ENCODE results near the gene HS2ST1.
"Not testable (repeated sequence)": the region's sequence is repeated elsewhere in the genome, so short reads cannot be mapped to it uniquely, and the experiment has no call there.

The HS2ST1 gene

GRCh38 chr1:87004857-87005256, 90.4 kb downstream of the HS2ST1 start:
- no peak for DNase-seq (ENCODE audit: low read depth in 2 of 3, low spot score in 1 of 3)

GRCh38 chr1:87007323-87007722, 92.9 kb downstream of the HS2ST1 start:
- DNase-seq (ENCODE audit: low read depth in 2 of 3, low spot score in 1 of 3) = no peak

GRCh38 chr1:87013385-87013784, 99.0 kb downstream of the HS2ST1 start:
- not testable (repeated sequence) for DNase-seq (ENCODE audit: low read depth in 2 of 3, low spot score in 1 of 3)

GRCh38 chr1:87017998-87018672, 103.7 kb downstream of the HS2ST1 start:
- DNase-seq (ENCODE audit: low read depth in 2 of 3, low spot score in 1 of 3) = no peak

- DNase-seq (ENCODE audit: low read depth in 2 of 3, low spot score in 1 of 3) = no peak
Measured at GRCh38 chr1:87023326-87023725, 108.9 kb downstream of the HS2ST1 start.

- no peak for DNase-seq (ENCODE audit: low read depth in 2 of 3, low spot score in 1 of 3)
Measured at GRCh38 chr1:87024936-87025540, 110.6 kb downstream of the HS2ST1 start.

GRCh38 chr1:87027561-87027960, 113.1 kb downstream of the HS2ST1 start:
- DNase-seq (ENCODE audit: low read depth in 2 of 3, low spot score in 1 of 3) = not testable (repeated sequence)

GRCh38 chr1:87028576-87028975, 114.1 kb downstream of the HS2ST1 start:
- no peak for DNase-seq (ENCODE audit: low read depth in 2 of 3, low spot score in 1 of 3)

GRCh38 chr1:87030740-87031690, 116.6 kb downstream of the HS2ST1 start:
- no peak for DNase-seq (ENCODE audit: low read depth in 2 of 3, low spot score in 1 of 3)

- DNase-seq (ENCODE audit: low read depth in 2 of 3, low spot score in 1 of 3) = no peak
Measured at GRCh38 chr1:87034351-87034750, 119.9 kb downstream of the HS2ST1 start.

GRCh38 chr1:87039096-87039495, 124.7 kb downstream of the HS2ST1 start:
- DNase-seq (ENCODE audit: low read depth in 2 of 3, low spot score in 1 of 3) = no peak

- DNase-seq (ENCODE audit: low read depth in 2 of 3, low spot score in 1 of 3) = no peak
Measured at GRCh38 chr1:87042111-87042811, 127.8 kb downstream of the HS2ST1 start.

GRCh38 chr1:87044424-87044823, 130.0 kb downstream of the HS2ST1 start:
- DNase-seq (ENCODE audit: low read depth in 2 of 3, low spot score in 1 of 3) = no peak

GRCh38 chr1:87044840-87045239, 130.4 kb downstream of the HS2ST1 start:
- no peak for DNase-seq (ENCODE audit: low read depth in 2 of 3, low spot score in 1 of 3)

GRCh38 chr1:87045761-87046304, 131.4 kb downstream of the HS2ST1 start:
- DNase-seq (ENCODE audit: low read depth in 2 of 3, low spot score in 1 of 3) = peak; percentile 10 to 55 (median 43)

- DNase-seq (ENCODE audit: low read depth in 2 of 3, low spot score in 1 of 3) = no peak
Measured at GRCh38 chr1:87046951-87047350, 132.5 kb downstream of the HS2ST1 start.

- DNase-seq (ENCODE audit: low read depth in 2 of 3, low spot score in 1 of 3) = no peak
Measured at GRCh38 chr1:87048237-87048636, 133.8 kb downstream of the HS2ST1 start.

- no peak for DNase-seq (ENCODE audit: low read depth in 2 of 3, low spot score in 1 of 3)
Measured at GRCh38 chr1:87051965-87052364, 137.5 kb downstream of the HS2ST1 start.

GRCh38 chr1:87052400-87052799, 138.0 kb downstream of the HS2ST1 start:
- DNase-seq (ENCODE audit: low read depth in 2 of 3, low spot score in 1 of 3) = no peak

- DNase-seq (ENCODE audit: low read depth in 2 of 3, low spot score in 1 of 3) = no peak
Measured at GRCh38 chr1:87052961-87053360, 138.5 kb downstream of the HS2ST1 start.

- no peak for DNase-seq (ENCODE audit: low read depth in 2 of 3, low spot score in 1 of 3)
Measured at GRCh38 chr1:87053446-87053845, 139.0 kb downstream of the HS2ST1 start.
